Measurements from ENCODE around the gene CELA2B. TPM values are rescaled to one million over a fixed set of nuclear protein-coding genes. Genes with fewer than 3 reads are reported as not detected.
"Not testable (repeated sequence)": the region's sequence is repeated elsewhere in the genome, so short reads cannot be mapped to it uniquely, and the experiment has no call there.

CELA2B gene
- total RNA-seq, 1 donor = 0.36 TPM

- TF ChIP-seq CTCF (IDR thresholded peaks at IDR 0.05; ENCODE audit: extremely low read depth, low read depth, low read length) = no peak
- Histone ChIP-seq H3K27ac (ENCODE audit: low read depth, low read length) (no peak overlapping the region), H3K36me3 (ENCODE audit: insufficient read depth, low read length) (peaks cover 3% of the 10 kb centered on the region), H4K20me1 (ENCODE audit: insufficient read depth, low read length) (peaks cover 3% of the 10 kb centered on the region), H3K79me2 (ENCODE audit: insufficient read depth, low read length) (no peaks in the 10 kb centered on the region), H3K9me3 (ENCODE audit: low read depth, low read length) (no peaks in the 10 kb centered on the region), H3K4me1 (ENCODE audit: insufficient read depth, low read length) (peaks cover 6% of the 10 kb centered on the region), H3K4me2 (ENCODE audit: insufficient read depth, low read length) (no peak overlapping the region), H2AFZ (ENCODE audit: low read length) (no peak overlapping the region), H3K27me3 (ENCODE audit: insufficient read depth, low read length) (no peaks in the 10 kb centered on the region), H3K4me3 (ENCODE audit: insufficient read depth, low read length) (no peak overlapping the region)
- no peak for DNase-seq (ENCODE audit: insufficient read length, low spot score, missing footprints)
Observed at GRCh38 chr1:15515022-15515663, 39.2 kb downstream of the CELA2B start.

- DNase-seq (ENCODE audit: insufficient read length, low spot score, missing footprints) = no peak
- TF ChIP-seq CTCF (IDR thresholded peaks at IDR 0.05; ENCODE audit: extremely low read depth, low read depth, low read length) = no peak
- no peak overlapping the region for H3K27ac ChIP-seq (ENCODE audit: low read depth, low read length)
- H3K4me3 ChIP-seq (ENCODE audit: insufficient read depth, low read length) = no peak overlapping the region
- H4K20me1 ChIP-seq (ENCODE audit: insufficient read depth, low read length) = no peaks in the 10 kb centered on the region
- no peaks in the 10 kb centered on the region for H3K9me3 ChIP-seq (ENCODE audit: low read depth, low read length)
- H3K79me2 ChIP-seq (ENCODE audit: insufficient read depth, low read length) = peaks cover 8% of the 10 kb centered on the region
- no peaks in the 10 kb centered on the region for H3K27me3 ChIP-seq (ENCODE audit: insufficient read depth, low read length)
- peaks cover 10% of the 10 kb centered on the region for H3K4me1 ChIP-seq (ENCODE audit: insufficient read depth, low read length)
- no peak overlapping the region for H3K4me2 ChIP-seq (ENCODE audit: insufficient read depth, low read length)
- H3K36me3 ChIP-seq (ENCODE audit: insufficient read depth, low read length) = peaks cover 3% of the 10 kb centered on the region
- H2AFZ ChIP-seq (ENCODE audit: low read length) = no peak overlapping the region
Observed at GRCh38 chr1:15519625-15520024, 43.7 kb downstream of the CELA2B start.

GRCh38 chr1:15521206-15521906 lies 45.5 kb downstream of the CELA2B start:
- H2AFZ ChIP-seq (ENCODE audit: low read length); H3K79me2 ChIP-seq (ENCODE audit: insufficient read depth, low read length); H3K27ac ChIP-seq (ENCODE audit: low read depth, low read length); H4K20me1 ChIP-seq (ENCODE audit: insufficient read depth, low read length); H3K4me2 ChIP-seq (ENCODE audit: insufficient read depth, low read length); DNase-seq (ENCODE audit: insufficient read length, low spot score, missing footprints); H3K36me3 ChIP-seq (ENCODE audit: insufficient read depth, low read length); H3K4me3 ChIP-seq (ENCODE audit: insufficient read depth, low read length); H3K27me3 ChIP-seq (ENCODE audit: insufficient read depth, low read length); H3K9me3 ChIP-seq (ENCODE audit: low read depth, low read length): not testable (repeated sequence)
- peaks cover 19% of the 10 kb centered on the region for H3K4me1 ChIP-seq (ENCODE audit: insufficient read depth, low read length)

- Histone ChIP-seq H3K4me1 (ENCODE audit: insufficient read depth, low read length) (peaks cover 24% of the 10 kb centered on the region), H2AFZ (ENCODE audit: low read length) (no peak overlapping the region), H3K4me2 (ENCODE audit: insufficient read depth, low read length) (no peak overlapping the region), H3K4me3 (ENCODE audit: insufficient read depth, low read length) (no peak overlapping the region), H3K36me3 (ENCODE audit: insufficient read depth, low read length) (no peaks in the 10 kb centered on the region), H3K79me2 (ENCODE audit: insufficient read depth, low read length) (peaks cover 16% of the 10 kb centered on the region), H3K27ac (ENCODE audit: low read depth, low read length) (no peak overlapping the region), H4K20me1 (ENCODE audit: insufficient read depth, low read length) (no peaks in the 10 kb centered on the region), H3K9me3 (ENCODE audit: low read depth, low read length) (no peaks in the 10 kb centered on the region), H3K27me3 (ENCODE audit: insufficient read depth, low read length) (no peaks in the 10 kb centered on the region)
- TF ChIP-seq CTCF (IDR thresholded peaks at IDR 0.05; ENCODE audit: extremely low read depth, low read depth, low read length) = no peak
- DNase-seq (ENCODE audit: insufficient read length, low spot score, missing footprints) = no peak
Observed at GRCh38 chr1:15522551-15522950, 46.6 kb downstream of the CELA2B start.

Measured in osteoblast (primary cell).